Testis (tissue), 3 donors: ENCODE results near the gene ZNF618. TPM values are rescaled to one million over a fixed set of nuclear protein-coding genes. Genes with fewer than 3 reads are reported as not detected.

Experiments
- DNase-seq: peaks from one replicate; pipeline ENCODE4 v3.0.0-alpha.2; 2019
- H3K27ac ChIP-seq, 2 donors: fragments of 200-600 bp; sonication (generic); one replicate each; pipeline ENCODE4 v1.5.1; 2019
- H3K27me3 ChIP-seq: fragments of 200-600 bp; sonication (generic); one replicate; pipeline ENCODE4 v1.5.1; 2019
- H3K36me3 ChIP-seq: fragments of 200-600 bp; sonication (generic); one replicate; pipeline ENCODE4 v1.5.1; 2017; ENCODE audit warnings: low read depth; ENCODE audit errors: missing control alignments
- H3K4me1 ChIP-seq: fragments of 200-600 bp; sonication (generic); one replicate; pipeline ENCODE4 v1.5.1; 2019
- H3K4me3 ChIP-seq, 2 donors: fragments of 200-600 bp; sonication (generic); one replicate each; pipeline ENCODE4 v1.5.1; 2017 to 2019
- H3K9me3 ChIP-seq: fragments of 200-600 bp; sonication (generic); one replicate; pipeline ENCODE4 v1.5.1; 2017
- CTCF ChIP-seq, 3 experiments: fragments of 450-650 bp in 2 of 3; fragments of 200-600 bp in 1 of 3; sonication (generic) in 1 of 3; IDR thresholded peaks; one replicate each; pipeline ENCODE4 v1.5.1; 2016 to 2019; ENCODE audit warnings: antibody characterized with exemption in 3 of 3, mild to moderate bottlenecking in 2 of 3, moderate library complexity in 1 of 3
- POLR2A ChIP-seq: fragments of 450-650 bp; IDR thresholded peaks from one replicate; pipeline ENCODE4 v1.6.1; 2017; ENCODE audit warnings: antibody characterized with exemption, mild to moderate bottlenecking, moderate library complexity
- WGBS, 2 donors: methylation state at CpG; one replicate each; pipeline ENCODE4 v1.1.5; 2018; 5-methylcytosine and 5-hydroxymethylcytosine counted together
- intact Hi-C: fragments of 100-400 bp; cut with DNase I; formaldehyde crosslinking; loops from one replicate; pipeline ENCODE4 v1.15.1; 2023; ENCODE audit warnings: low total_unique reads
- polyA plus RNA-seq: library from polyadenylated mRNA; stranded (reverse); fragments of 350-450 nt; fragmentation: Illumina TruSeq; extraction: RNeasy Lipid Tissue Mini Kit (QIAGEN cat#74804); gene quantifications from one replicate; pipeline ENCODE4 v1.2.3, GENCODE V29; 2014; ENCODE audit warnings: low read depth, low replicate concordance; ENCODE audit not compliant: insufficient read depth
- total RNA-seq, 2 donors: library from RNA; depleted of rRNA; stranded (reverse); fragments of >200 nt; gene quantifications; one replicate each; pipeline ENCODE4 v1.2.3, GENCODE V29; 2016

ZNF618 gene
- total and polyA plus RNA-seq, 3 donors from 2014 or later, result 6.8 to 15.2 (median 14.6) TPM

GRCh38 chr9:113985968-113986585 is 110.0 kb downstream of the ZNF618 start:
- Histone ChIP-seq H3K27me3 (no peaks in the 10 kb centered on the region), H3K9me3 (no peaks in the 10 kb centered on the region), H3K27ac (no peak overlapping the region), H3K4me1 (peaks cover 2% of the 10 kb centered on the region), H3K36me3 (no peaks in the 10 kb centered on the region), H3K4me3 (no peak overlapping the region)
- whole genome bisulfite sequencing, 2 donors, result 94 to 97% methylated on average over 15 of the region's 15 CpGs
- no peak for DNase-seq
- intact Hi-C loops, result no loop called here
- TF ChIP-seq CTCF (IDR thresholded peaks at IDR 0.05), result no peak
- no peak for TF ChIP-seq POLR2A

GRCh38 chr9:113986931-113987330 is 110.8 kb downstream of the ZNF618 start:
- intact Hi-C loops, result no loop called here
- Histone ChIP-seq H3K36me3 (no peaks in the 10 kb centered on the region), H3K27ac (no peak overlapping the region), H3K27me3 (no peaks in the 10 kb centered on the region), H3K4me1 (peaks cover 11% of the 10 kb centered on the region), H3K4me3 (no peak overlapping the region), H3K9me3 (no peaks in the 10 kb centered on the region)
- DNase-seq, result no peak
- 100% methylated on average over 1 of the region's 1 CpG for WGBS, 2 donors
- TF ChIP-seq POLR2A, result no peak
- TF ChIP-seq CTCF (IDR thresholded peaks at IDR 0.05), result no peak

- DNase-seq, result no peak
- no peak overlapping the region for H3K4me3 ChIP-seq
- intact Hi-C loops, result no loop called here
- no peaks in the 10 kb centered on the region for H3K9me3 ChIP-seq
- TF ChIP-seq CTCF (IDR thresholded peaks at IDR 0.05) (no peak), POLR2A (no peak)
- no peaks in the 10 kb centered on the region for H3K36me3 ChIP-seq
- no peak overlapping the region for H3K27ac ChIP-seq
- H3K27me3 ChIP-seq, result no peaks in the 10 kb centered on the region
- 84 to 90% methylated on average over 12 of the region's 12 CpGs for WGBS, 2 donors
- H3K4me1 ChIP-seq, result peaks cover 12% of the 10 kb centered on the region
These were observed 111.4 kb downstream of the ZNF618 start for GRCh38 chr9:113987526-113987925.

GRCh38 chr9:113988385-113989016 is 112.4 kb downstream of the ZNF618 start:
- Histone ChIP-seq H3K27me3 (no peaks in the 10 kb centered on the region), H3K36me3 (no peaks in the 10 kb centered on the region), H3K27ac (no peak overlapping the region), H3K9me3 (no peaks in the 10 kb centered on the region), H3K4me3 (no peak overlapping the region), H3K4me1 (peaks cover 20% of the 10 kb centered on the region)
- intact Hi-C loops, result no loop called here
- DNase-seq, result no peak
- TF ChIP-seq CTCF (IDR thresholded peaks at IDR 0.05), result no peak
- TF ChIP-seq POLR2A, result no peak
- 91 to 96% methylated on average over 22 to 23 of the region's 23 CpGs for WGBS, 2 donors
